ENCODE results near the gene CNTNAP2. TPM values are rescaled to one million over a fixed set of nuclear protein-coding genes. Genes with fewer than 3 reads are reported as not detected.

CNTNAP2 gene
- total RNA-seq, 1 experiment from 2014 or later = 42.5 TPM

GRCh38 chr7:148153616-148154284 is 2037.1 kb downstream of the CNTNAP2 start:
- Histone ChIP-seq H3K4me1 (no peaks in the 10 kb centered on the region), H3K36me3 (ENCODE audit: control insufficient read depth, insufficient read depth, low read length) (no peaks in the 10 kb centered on the region), H3K9me3 (peaks cover 7% of the 10 kb centered on the region; the same call in 1 of the 2 replicates), H3K27me3 (replicated peaks; ENCODE audit: control insufficient read depth, insufficient read depth, low read length) (no peaks in the 10 kb centered on the region; the same call in 1 of the 2 replicates), H3K4me3 (ENCODE audit: low read depth, low read length) (no peak overlapping the region)
- ChIA-PET POLR2A (no interaction called here), CTCF (no interaction called here)
- no peak for DNase-seq
- BruUV-seq (replicated peaks) = no TSS peak
- Mint-ChIP-seq H3K4me1 (ENCODE audit: low read depth, unreplicated experiment) (no peaks in the 10 kb centered on the region), H3K36me3 (ENCODE audit: insufficient read depth, unreplicated experiment) (no peaks in the 10 kb centered on the region), H3K9me3 (ENCODE audit: unreplicated experiment) (peaks cover 19% of the 10 kb centered on the region), H3K27me3 (ENCODE audit: insufficient read depth, unreplicated experiment) (peaks cover 3% of the 10 kb centered on the region), H3K4me3 (ENCODE audit: unreplicated experiment) (no peak overlapping the region), H3K27ac (ENCODE audit: unreplicated experiment) (no peak overlapping the region)
- intact Hi-C loops (cut with micrococcal nuclease; ENCODE audit: unreplicated experiment) = no loop called here
- no peak for TF ChIP-seq CTCF (IDR thresholded peaks at IDR 0.05; ENCODE audit: insufficient read depth in 1 of 2, low read depth in 1 of 2, low read length in 1 of 2, severe bottlenecking in 1 of 2, unreplicated experiment in 1 of 2)

- TF ChIP-seq CTCF (IDR thresholded peaks at IDR 0.05; ENCODE audit: insufficient read depth in 1 of 2, low read depth in 1 of 2, low read length in 1 of 2, severe bottlenecking in 1 of 2, unreplicated experiment in 1 of 2) = no peak
- H3K4me1 ChIP-seq = no peaks in the 10 kb centered on the region
- H3K4me1 Mint-ChIP-seq (ENCODE audit: low read depth, unreplicated experiment) = no peaks in the 10 kb centered on the region
- no peak for DNase-seq
- no peaks in the 10 kb centered on the region for H3K36me3 Mint-ChIP-seq (ENCODE audit: insufficient read depth, unreplicated experiment)
- POLR2A ChIA-PET = no interaction called here
- CTCF ChIA-PET = no interaction called here
- H3K4me3 ChIP-seq (ENCODE audit: low read depth, low read length) = no peak overlapping the region
- H3K36me3 ChIP-seq (ENCODE audit: control insufficient read depth, insufficient read depth, low read length) = no peaks in the 10 kb centered on the region
- peaks cover 9% of the 10 kb centered on the region for H3K9me3 Mint-ChIP-seq (ENCODE audit: unreplicated experiment)
- peaks cover 7% of the 10 kb centered on the region; the same call in 1 of the 2 replicates for H3K9me3 ChIP-seq
- H3K4me3 Mint-ChIP-seq (ENCODE audit: unreplicated experiment) = no peak overlapping the region
- peaks cover 5% of the 10 kb centered on the region for H3K27me3 Mint-ChIP-seq (ENCODE audit: insufficient read depth, unreplicated experiment)
- no peaks in the 10 kb centered on the region; the same call in 1 of the 2 replicates for H3K27me3 ChIP-seq (replicated peaks; ENCODE audit: control insufficient read depth, insufficient read depth, low read length)
- no TSS peak for BruUV-seq (replicated peaks)
- intact Hi-C loops (cut with micrococcal nuclease; ENCODE audit: unreplicated experiment) = no loop called here
- H3K27ac Mint-ChIP-seq (ENCODE audit: unreplicated experiment) = no peak overlapping the region
Measured at GRCh38 chr7:148155000-148155399, 2038.4 kb downstream of the CNTNAP2 start.

- POLR2A ChIA-PET = no interaction called here
- peaks cover 7% of the 10 kb centered on the region; the same call in 1 of the 2 replicates for H3K9me3 ChIP-seq
- peaks cover 9% of the 10 kb centered on the region for H3K9me3 Mint-ChIP-seq (ENCODE audit: unreplicated experiment)
- no peaks in the 10 kb centered on the region for H3K36me3 Mint-ChIP-seq (ENCODE audit: insufficient read depth, unreplicated experiment)
- no peak overlapping the region for H3K4me3 Mint-ChIP-seq (ENCODE audit: unreplicated experiment)
- no peaks in the 10 kb centered on the region; the same call in 1 of the 2 replicates for H3K27me3 ChIP-seq (replicated peaks; ENCODE audit: control insufficient read depth, insufficient read depth, low read length)
- CTCF ChIA-PET = no interaction called here
- H3K36me3 ChIP-seq (ENCODE audit: control insufficient read depth, insufficient read depth, low read length) = no peaks in the 10 kb centered on the region
- H3K27me3 Mint-ChIP-seq (ENCODE audit: insufficient read depth, unreplicated experiment) = peaks cover 7% of the 10 kb centered on the region
- no peaks in the 10 kb centered on the region for H3K4me1 ChIP-seq
- no TSS peak for BruUV-seq (replicated peaks)
- no peak overlapping the region for H3K27ac Mint-ChIP-seq (ENCODE audit: unreplicated experiment)
- no peaks in the 10 kb centered on the region for H3K4me1 Mint-ChIP-seq (ENCODE audit: low read depth, unreplicated experiment)
- DNase-seq = no peak
- TF ChIP-seq CTCF (IDR thresholded peaks at IDR 0.05; ENCODE audit: insufficient read depth in 1 of 2, low read depth in 1 of 2, low read length in 1 of 2, severe bottlenecking in 1 of 2, unreplicated experiment in 1 of 2) = no peak
- intact Hi-C loops (cut with micrococcal nuclease; ENCODE audit: unreplicated experiment) = no loop called here
- no peak overlapping the region for H3K4me3 ChIP-seq (ENCODE audit: low read depth, low read length)
Measured at GRCh38 chr7:148155826-148156225, 2039.2 kb downstream of the CNTNAP2 start.

All from Caco-2 (cell line).